Measurements from ENCODE around the gene MYO1H.

Gene MYO1H

GRCh38 chr12:109483346-109483745 is 135.6 kb downstream of the MYO1H start:
- no peak for TF ChIP-seq CTCF (conservative IDR thresholded peaks at IDR 0.05)
- H3K27ac ChIP-seq = no peak overlapping the region

- TF ChIP-seq CTCF (conservative IDR thresholded peaks at IDR 0.05) = no peak
- H3K27ac ChIP-seq = no peak overlapping the region
Observed at GRCh38 chr12:109485201-109485600, 137.5 kb downstream of the MYO1H start.

GRCh38 chr12:109487181-109488050 is 139.7 kb downstream of the MYO1H start:
- H3K27ac ChIP-seq = no peak overlapping the region
- TF ChIP-seq CTCF (conservative IDR thresholded peaks at IDR 0.05) = no peak

- TF ChIP-seq CTCF (conservative IDR thresholded peaks at IDR 0.05) = no peak
- no peak overlapping the region for H3K27ac ChIP-seq
Observed at GRCh38 chr12:109488051-109488665, 140.5 kb downstream of the MYO1H start.

GRCh38 chr12:109489016-109489954 is 141.6 kb downstream of the MYO1H start:
- no peak overlapping the region for H3K27ac ChIP-seq
- TF ChIP-seq CTCF (conservative IDR thresholded peaks at IDR 0.05) = no peak

GRCh38 chr12:109489955-109490565 is 142.4 kb downstream of the MYO1H start:
- TF ChIP-seq CTCF (conservative IDR thresholded peaks at IDR 0.05) = no peak
- H3K27ac ChIP-seq = no peak overlapping the region

Data from VCaP (cell line).